Measurements from ENCODE around the gene NUDT12.

NUDT12 gene

DNA sequence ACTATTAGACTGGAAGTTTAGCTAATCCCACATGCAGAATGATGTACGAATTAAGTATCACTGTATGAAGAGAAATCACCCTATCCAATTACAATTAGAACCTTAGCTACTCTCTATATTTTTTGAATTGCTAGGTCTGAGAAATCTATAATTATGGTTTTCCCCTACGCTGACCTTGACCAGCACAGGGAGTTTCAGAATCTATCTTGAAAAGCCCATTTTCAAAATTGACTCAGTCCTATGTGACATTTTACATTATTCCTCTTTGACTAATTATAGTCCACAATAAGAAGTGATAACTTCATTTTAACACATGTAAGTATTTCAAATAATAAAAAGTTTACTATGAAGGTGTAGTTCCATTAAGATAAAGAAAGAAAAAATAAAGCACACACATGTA, 21.5 kb downstream of the NUDT12 start:
- no peak for DNase-seq (ENCODE audit: low read depth in 2 of 2)

DNA sequence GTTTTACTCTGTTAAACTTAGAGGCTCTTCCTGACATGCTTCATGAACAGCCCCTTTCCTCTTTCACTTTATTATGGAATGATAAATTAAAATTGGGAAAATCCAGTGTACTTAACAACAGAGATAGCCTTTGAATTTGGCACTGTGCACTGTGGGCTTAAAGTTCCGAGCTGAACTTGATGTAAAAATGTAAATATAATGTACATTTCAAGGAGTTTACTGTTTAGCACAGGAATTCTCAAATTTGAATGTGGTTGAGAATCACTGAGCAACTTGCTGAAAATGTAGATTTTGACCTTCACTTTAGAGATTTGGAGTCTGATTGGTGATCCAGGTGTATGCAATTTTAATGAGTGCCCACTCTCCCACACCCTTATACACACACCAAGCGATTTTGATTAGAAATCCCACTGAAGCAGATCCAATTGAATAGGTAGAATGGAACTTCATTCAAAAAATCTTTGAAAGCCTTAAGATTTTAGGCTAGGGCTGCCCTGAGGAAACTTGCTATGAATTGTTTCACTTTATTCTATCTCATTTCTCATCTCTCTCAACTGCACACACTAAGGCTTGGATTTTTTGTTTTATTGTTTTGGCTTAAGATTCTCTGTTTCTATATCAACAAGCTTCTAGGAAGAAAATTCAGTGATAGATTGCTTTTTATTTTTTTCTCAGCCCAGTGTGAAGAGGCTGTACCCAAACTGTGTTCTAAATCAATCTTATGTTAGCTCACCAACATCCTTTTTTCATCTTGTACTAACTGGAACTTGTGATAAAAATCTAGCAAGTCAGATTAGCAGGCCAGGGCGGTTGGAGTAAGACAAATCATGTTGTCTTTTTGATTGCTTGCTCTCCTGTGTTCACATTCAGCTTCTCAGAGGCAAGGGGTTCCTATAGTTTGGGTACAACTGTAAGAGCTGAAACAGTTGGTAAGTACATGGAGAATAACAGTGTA, 22.9 kb downstream of the NUDT12 start:
- DNase-seq (ENCODE audit: low read depth in 2 of 2) = no peak

DNA sequence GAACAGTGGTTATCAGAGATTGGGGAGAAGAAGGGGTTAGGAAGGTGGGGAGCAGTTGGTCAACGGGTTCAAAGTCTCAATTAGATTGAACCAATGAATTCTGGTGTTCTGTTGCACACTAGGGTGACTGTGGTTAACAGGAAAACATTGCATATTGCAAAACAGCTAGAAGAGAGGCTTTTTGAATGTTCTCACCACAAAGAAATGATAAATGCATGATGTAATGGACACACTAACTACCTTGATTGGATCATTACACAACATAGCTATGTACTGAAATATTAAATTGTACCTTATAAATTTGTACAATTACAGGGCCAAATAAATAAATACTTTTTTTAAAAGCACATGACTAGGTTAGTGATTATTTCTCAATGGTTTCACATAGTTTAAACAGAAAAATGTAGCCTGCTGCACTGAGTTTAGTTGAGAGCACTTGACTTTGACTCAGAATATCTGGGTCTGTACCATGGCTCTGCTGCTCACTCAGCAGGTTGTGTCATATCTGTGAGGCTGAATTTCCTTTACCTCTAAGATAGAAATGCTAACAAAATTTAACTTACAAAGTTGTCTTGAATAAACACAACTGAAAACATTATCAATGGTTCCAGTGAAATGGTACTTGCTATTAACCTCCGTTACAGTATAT, 30.4 kb downstream of the NUDT12 start:
- DNase-seq (ENCODE audit: low read depth in 2 of 2) = no peak

DNA sequence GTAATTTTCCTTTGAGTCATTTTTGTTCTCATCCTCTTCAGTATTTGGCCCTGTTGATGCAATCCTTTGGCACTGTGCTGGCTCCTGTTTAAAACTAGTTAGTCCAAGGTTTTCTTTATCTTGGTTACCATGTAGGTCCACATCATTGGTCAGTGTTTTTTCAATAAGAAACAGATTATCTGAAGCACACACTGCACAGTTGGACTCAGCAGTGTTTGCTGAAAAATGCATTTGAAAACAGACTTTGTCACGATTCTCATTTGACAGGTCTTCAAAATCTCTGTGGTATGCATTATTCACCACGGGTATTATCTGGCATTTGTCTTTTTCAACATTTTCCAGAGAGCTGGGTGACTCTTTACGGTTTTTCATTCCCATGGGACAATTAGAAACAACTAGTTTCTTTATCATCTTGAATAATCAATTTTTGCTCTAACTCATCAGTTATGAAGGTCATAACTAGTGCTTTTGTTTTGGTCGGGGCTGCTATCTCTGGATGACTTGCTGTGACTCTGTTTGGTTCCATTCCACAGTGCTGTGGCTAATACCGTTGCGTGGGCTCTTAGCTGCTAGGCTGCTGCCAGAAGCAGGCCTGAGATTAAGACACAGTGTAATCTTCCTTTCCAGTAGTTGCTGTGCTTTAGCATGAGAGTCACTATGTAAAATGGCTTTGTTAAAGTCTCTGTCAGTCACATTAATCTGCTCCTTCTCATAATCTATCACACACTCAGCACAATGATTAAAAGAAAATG, 36.2 kb downstream of the NUDT12 start:
- DNase-seq (ENCODE audit: low read depth in 2 of 2) = no peak

DNA sequence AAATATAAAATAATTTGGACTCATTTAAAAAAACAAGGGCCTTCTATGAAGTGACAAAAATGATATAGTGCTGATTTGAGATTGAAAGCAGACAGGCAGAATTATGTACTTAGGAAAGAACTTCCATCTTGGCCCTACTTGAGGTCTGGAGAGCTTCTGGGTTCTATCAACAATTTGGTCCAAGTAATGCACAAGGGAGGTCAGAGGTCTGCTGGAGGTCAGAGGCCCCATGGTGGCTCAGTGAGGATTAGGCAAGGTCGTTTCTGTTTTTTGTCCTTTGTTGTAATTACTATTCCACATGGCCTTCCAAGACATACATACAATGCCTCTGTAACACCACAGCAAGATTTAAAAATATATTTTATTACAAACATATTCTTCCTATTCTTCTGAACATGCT, 37.2 kb downstream of the NUDT12 start:
- DNase-seq (ENCODE audit: low read depth in 2 of 2) = no peak

DNA sequence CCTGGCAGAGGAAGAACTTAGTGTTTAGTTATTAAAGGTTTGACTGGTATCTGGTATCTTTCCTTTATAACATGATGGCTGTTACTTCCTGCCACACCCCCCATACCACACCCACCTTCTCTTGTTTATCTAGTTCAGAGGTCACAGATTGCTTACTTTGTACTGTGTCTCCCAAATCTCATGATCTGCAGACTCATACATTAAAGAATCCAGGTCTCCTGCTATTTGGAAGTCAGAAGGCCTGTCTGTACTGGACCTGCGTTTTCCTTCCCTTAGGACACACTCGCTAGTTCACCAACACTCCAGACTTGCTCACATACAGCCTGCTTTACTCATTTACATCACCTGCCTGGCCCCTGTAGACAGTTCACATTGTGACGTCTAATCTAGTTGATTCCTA, 39.3 kb downstream of the NUDT12 start:
- DNase-seq (ENCODE audit: low read depth in 2 of 2) = no peak

DNA sequence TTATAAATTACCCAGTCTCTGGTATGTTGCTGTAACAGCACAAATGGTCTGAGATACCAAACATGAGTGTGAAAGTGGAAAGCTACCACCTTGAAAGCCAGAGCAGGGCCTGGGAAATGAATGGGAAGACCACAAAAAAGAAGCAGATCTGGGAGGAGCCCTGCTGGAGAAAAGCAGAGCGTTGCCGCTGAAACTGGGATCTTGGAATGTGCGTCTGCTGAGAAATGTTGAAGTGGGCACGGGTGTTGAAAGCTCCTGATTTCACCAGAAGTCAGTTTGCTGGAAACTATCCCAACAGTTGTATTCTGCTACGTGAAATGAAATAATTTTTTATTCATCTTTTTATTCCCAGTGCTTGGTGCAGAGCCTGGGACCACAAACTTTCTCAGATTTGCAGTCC, 40.0 kb downstream of the NUDT12 start:
- no peak for DNase-seq (ENCODE audit: low read depth in 2 of 2)

DNA sequence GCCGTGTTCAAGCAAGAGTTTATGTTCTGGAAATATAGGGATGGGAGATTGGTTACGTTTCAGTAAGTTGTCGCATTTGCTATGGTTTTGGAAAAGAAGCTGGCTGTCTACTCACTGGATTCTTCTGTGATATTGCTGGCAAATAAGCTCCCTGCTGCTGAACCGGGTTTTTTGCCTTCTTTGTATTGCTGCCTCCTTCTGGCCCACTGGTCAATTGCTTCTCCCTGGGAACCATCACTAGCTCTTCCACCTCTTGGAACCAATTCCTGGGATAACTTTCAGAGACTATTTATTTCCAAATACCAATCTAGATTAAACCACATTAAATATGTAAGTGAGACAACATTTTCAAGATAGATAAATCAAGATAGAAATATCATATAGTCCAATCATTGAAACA, 43.0 kb downstream of the NUDT12 start:
- DNase-seq (ENCODE audit: low read depth in 2 of 2) = no peak

DNA sequence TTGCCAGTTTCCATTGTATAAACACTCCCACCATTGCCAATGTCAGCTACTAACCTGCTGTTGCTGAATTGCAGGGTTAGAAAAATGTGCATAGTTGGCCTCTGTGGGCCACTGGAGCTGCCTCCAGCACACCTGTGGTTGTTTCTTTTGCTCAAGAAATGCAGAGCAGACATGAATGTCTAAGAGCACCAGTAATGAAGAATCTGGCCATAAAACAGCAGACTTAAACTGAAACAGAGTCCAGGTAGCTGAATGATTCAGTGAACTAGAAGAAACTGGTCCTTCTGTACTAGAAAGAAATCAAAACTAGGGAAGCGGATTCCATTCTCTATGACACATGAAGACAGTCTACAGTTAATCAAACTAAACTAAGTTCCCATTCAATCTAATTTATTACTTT, 48.2 kb downstream of the NUDT12 start:
- DNase-seq (ENCODE audit: low read depth in 2 of 2) = no peak

DNA sequence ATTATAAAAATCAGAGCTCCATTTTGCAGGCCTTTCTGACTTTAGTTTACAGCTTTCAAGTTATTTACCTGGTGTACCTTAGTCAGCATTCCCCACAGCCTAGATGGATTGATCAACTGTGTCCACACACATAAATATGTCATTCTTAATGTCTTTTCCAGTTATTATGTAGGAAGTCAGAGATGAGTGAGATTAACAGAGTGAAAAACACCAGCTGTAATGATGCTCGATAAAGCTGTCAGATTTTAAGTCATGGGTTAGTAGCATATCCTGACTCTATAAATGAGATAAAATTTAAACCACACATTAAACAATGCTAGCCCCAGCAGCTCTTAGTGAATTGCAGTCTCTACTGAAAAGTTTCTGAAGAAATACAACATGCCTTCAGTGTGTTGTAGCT, 48.9 kb downstream of the NUDT12 start:
- no peak for DNase-seq (ENCODE audit: low read depth in 2 of 2)

DNA sequence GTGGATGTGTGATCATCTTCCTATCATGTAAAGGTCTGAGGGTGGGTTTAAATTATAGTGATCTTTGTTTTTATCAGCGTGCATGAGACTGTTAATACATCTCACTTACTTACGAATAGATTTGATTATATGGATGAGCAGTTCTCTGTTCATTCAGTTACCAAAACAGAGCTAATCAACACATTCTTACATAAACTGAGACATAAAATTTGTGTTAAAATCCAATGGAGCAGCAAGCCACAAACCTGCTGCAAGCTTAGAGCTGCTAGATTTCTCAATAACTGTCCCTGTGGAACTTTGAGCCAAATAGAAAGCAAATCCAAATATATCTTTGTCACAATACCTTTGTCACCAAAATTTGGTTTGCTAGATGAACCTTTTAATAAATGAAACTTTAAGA, 50.1 kb downstream of the NUDT12 start:
- no peak for DNase-seq (ENCODE audit: low read depth in 2 of 2)

DNA sequence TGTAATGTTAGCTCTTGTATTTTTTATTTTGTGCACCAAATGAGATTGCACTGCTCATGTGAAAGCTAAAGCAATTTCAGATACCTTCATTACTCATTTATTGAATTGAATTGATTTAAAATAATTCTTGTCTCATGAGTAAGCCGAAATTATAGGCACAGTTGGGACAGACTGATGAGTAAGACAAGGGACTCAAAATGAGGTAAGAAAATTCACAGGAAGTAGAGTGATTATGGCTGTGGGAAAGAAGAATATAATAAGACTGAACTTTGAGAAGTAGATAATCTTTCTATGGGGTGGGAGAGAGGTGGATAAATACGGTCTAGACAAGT, 51.1 kb downstream of the NUDT12 start:
- DNase-seq (ENCODE audit: low read depth in 2 of 2) = no peak

DNA sequence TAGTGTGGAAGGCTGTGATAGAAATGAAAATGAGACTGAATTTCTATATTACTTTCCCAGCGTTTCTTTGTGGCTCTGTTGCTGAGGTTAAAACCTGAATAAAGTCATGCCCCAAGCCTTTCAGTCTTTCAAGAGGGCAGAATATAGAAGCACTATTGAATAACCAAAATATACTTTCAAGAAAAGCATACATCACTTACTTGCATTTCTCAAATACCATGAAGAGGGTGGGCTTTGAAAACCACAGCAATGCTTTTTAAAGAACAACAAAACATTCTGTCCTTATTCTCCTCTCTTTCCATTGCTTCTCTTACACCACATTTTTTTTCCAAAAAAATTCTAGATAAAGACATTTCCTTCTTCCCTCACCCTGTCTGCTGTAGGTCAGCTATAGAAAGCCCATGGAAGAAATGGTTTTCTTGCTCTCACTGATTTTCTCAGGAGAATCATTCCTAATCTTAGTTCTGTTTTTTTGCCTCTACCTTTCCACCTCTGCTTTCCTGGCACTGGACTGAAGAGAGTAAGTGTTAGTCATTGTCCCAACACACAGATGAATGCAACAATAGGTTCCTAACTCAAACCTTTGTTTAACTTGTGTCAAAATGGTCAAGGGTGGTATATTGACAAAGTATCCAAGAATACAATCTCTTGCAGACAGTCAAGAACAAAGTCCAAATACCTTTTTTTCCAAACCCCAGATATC, 51.6 kb downstream of the NUDT12 start:
- no peak for DNase-seq (ENCODE audit: low read depth in 2 of 2)

DNA sequence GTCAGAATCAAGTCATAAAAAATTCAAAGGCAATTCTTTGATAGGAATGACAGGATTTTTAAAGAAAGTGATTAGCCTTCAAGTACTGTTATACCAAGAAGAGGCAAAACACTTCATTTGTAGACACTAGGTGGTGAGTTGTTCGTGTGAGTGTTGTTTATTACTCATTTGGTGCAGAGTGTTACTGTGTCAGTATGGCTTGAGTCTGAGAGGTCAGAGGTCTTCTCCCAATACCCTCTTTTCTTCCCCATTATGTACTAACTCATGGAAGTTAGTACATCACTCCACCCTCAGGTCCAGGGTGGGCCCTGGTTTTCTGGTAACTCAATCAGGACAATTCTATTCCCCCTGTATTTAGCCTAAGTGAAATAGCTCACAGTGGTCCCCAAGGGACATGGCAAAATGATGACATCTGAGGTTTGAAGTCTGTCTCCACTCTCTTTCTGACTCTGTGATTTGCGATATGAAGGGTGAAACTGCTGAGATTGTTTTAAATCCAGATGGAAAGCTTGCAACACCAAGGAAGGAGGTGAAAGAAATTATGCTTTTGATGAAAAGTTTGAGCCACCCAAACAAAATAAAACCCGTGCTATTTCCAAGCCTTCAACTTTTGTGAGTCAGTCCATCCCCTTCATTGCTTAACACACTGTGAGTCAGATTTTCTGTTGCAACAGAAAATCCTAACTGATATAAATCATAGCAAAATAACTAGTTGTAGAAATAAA, 56.8 kb downstream of the NUDT12 start:
- no peak for DNase-seq (ENCODE audit: low read depth in 2 of 2)

DNA sequence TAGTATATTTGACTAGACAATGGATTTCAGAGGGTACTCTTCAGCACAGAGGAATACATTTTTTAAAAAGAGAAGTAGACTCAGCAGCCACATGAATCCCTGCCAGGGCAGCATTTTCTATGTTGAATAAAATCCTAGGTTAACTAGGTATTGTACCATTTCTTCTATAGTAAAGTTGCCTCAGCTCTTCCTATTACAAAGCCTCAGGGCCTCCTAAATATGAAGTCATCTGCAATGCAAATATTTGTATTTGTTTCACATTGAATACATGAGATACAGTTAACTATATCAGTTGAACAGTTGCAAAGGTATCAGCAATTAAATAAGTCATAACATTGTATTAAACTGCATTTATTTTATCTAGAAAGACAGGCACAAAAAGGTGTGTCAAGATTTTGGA, 59.5 kb downstream of the NUDT12 start:
- no peak for DNase-seq (ENCODE audit: low read depth in 2 of 2)

DNA sequence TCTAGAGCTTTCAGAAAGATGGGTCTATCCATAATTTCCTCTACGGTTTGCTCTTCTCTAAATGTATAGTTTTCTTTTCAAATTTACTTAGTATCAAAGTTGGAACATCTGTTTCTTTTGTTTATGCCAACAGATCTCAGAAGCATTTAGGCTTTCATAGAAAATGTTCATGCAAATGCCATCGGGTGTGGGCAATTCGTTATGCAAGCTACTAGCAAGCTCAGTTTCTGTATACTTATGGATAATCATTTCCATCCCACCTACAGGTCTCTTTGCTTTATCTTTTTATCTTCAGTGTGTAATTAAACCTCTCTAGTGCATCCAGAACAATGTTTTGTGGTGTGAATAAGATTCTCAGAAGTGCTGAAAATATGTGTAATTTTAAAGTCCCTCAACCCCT, 59.9 kb downstream of the NUDT12 start:
- DNase-seq (ENCODE audit: low read depth in 2 of 2) = no peak
